Peyer's patch (tissue), 4 donors: ENCODE measurements around the gene FUT7. TPM values are rescaled to one million over a fixed set of nuclear protein-coding genes. Genes with fewer than 3 reads are reported as not detected.

Source experiments
- DNase-seq, 3 donors: peaks; one replicate each; pipeline ENCODE4 v3.0.0-alpha.2; 2017 to 2019
- H3K27ac ChIP-seq, 4 donors: fragments of 200-600 bp; sonication (generic); one replicate each; pipeline ENCODE4 v1.5.1; 2016 to 2019
- H3K27me3 ChIP-seq, 2 donors: fragments of 200-600 bp; sonication (generic); one replicate each; pipeline ENCODE4 v1.5.1; 2019
- H3K36me3 ChIP-seq, 3 donors: fragments of 200-600 bp; sonication (generic); one replicate each; pipeline ENCODE4 v1.5.1; 2016 to 2019
- H3K4me1 ChIP-seq, 4 donors: fragments of 200-600 bp; sonication (generic); one replicate each; pipeline ENCODE4 v1.5.1; 2016 to 2019
- H3K4me3 ChIP-seq, 4 donors: fragments of 200-600 bp; sonication (generic); 1 replicate in 3 of 4; 2 replicates in 1 of 4; pipeline ENCODE4 v1.5.1; 2016 to 2019; ENCODE audit warnings: mild to moderate bottlenecking in 1 of 4
- H3K9me3 ChIP-seq, 4 donors: fragments of 200-600 bp; sonication (generic); one replicate each; pipeline ENCODE4 v1.5.1; 2016 to 2019; ENCODE audit warnings: mild to moderate bottlenecking in 1 of 4
- CTCF ChIP-seq, 6 experiments: fragments of 450-650 bp in 4 of 6; fragments of 200-600 bp in 2 of 6; sonication (generic) in 1 of 6; IDR thresholded peaks; one replicate each; pipeline ENCODE4 v1.5.1; 2017 to 2019; ENCODE audit warnings: antibody characterized with exemption in 6 of 6, mild to moderate bottlenecking in 3 of 6, moderate library complexity in 1 of 6
- POLR2A ChIP-seq, 2 donors: fragments of 450-650 bp; IDR thresholded peaks; one replicate each; pipeline ENCODE4 v1.5.1; 2017; ENCODE audit warnings: antibody characterized with exemption in 2 of 2, mild to moderate bottlenecking in 2 of 2, moderate library complexity in 2 of 2
- total RNA-seq, 4 donors: library from RNA; depleted of rRNA; stranded (reverse); fragments of >200 nt; gene quantifications; one replicate each; pipeline ENCODE4 v1.1.0, GENCODE V29; 2016

The FUT7 gene
- total RNA-seq, 4 donors from 2014 or later = not detected

- Histone ChIP-seq H3K27me3 (peaks cover 0 to 3% of the 10 kb centered on the region in 2 donors), H3K4me1 (peaks cover 0 to 27% (median 5%) of the 10 kb centered on the region in 4 donors), H3K9me3 (no peaks in the 10 kb centered on the region), H3K36me3 (peaks cover 0 to 13% (median 0%) of the 10 kb centered on the region in 3 donors), H3K4me3 (no peak overlapping the region), H3K27ac (no peak overlapping the region)
- no peak for DNase-seq
- TF ChIP-seq POLR2A (IDR thresholded peaks at IDR 0.05) (no peak), CTCF (IDR thresholded peaks at IDR 0.05) (no peak)
These were observed 7.9 kb upstream of the FUT7 start for GRCh38 chr9:137039611-137040366.

GRCh38 chr9:137038916-137039315 is 7.0 kb upstream of the FUT7 start:
- H3K4me3 ChIP-seq = no peak overlapping the region
- no peaks in the 10 kb centered on the region for H3K27me3 ChIP-seq
- peaks cover 0 to 13% (median 0%) of the 10 kb centered on the region in 3 donors for H3K36me3 ChIP-seq
- H3K27ac ChIP-seq = no peak overlapping the region
- H3K9me3 ChIP-seq = no peaks in the 10 kb centered on the region
- H3K4me1 ChIP-seq = peaks cover 0 to 24% (median 11%) of the 10 kb centered on the region in 4 donors
- TF ChIP-seq CTCF (IDR thresholded peaks at IDR 0.05) (no peak), POLR2A (IDR thresholded peaks at IDR 0.05) (no peak)
- no peak for DNase-seq

DNA sequence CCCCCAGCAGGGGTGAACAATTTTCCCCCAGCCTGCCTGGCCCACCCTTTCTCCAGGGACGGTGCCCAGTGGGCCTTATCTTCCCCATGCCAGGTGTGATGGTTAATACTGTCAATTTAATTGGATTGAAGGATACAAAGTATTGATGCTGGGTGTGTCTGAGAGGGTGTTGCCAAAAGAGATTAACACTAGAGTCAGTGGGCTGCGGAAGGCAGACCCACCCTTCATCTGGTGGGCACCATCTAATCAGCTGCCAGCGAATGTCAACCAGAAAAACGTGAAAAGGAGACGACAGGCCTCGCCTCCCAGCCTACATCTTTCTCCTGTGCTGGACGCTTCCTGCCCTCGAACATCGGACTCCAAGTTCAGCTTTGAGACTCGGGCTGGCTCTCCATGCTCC is 5.6 kb upstream of the FUT7 start:
- Histone ChIP-seq H3K27ac (no peak overlapping the region), H3K27me3 (no peaks in the 10 kb centered on the region), H3K4me3 (no peak overlapping the region), H3K4me1 (peaks cover 0 to 16% (median 12%) of the 10 kb centered on the region in 4 donors), H3K36me3 (peaks cover 0 to 13% (median 0%) of the 10 kb centered on the region in 3 donors), H3K9me3 (no peaks in the 10 kb centered on the region)
- no peak for DNase-seq
- TF ChIP-seq CTCF (IDR thresholded peaks at IDR 0.05) = no peak
- TF ChIP-seq POLR2A (IDR thresholded peaks at IDR 0.05) = no peak

DNA sequence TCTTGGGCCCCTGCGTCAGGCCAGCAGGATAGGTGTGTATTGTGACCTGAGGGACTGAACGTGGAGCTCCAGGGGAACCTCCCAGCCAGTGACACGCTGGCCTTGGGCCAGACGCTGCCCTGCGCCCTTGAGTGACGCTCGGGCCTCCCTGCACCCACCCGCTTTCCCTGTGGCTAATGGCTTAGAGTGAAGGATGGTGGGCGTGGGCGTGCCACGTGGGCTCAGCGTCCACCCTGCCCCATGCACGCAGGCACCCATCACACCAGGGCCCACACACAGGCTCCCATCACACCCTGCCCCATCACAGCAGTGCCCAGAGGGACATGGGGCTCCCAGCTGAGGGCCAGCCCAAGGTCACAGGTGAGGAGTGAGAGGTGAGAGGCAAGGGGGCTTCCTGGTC is 5.1 kb upstream of the FUT7 start:
- Histone ChIP-seq H3K27ac (no peak overlapping the region), H3K4me3 (no peak overlapping the region), H3K36me3 (peaks cover 0 to 13% (median 0%) of the 10 kb centered on the region in 3 donors), H3K9me3 (no peaks in the 10 kb centered on the region), H3K27me3 (no peaks in the 10 kb centered on the region), H3K4me1 (peaks cover under 1 to 20% (median 15%) of the 10 kb centered on the region in 4 donors)
- no peak for TF ChIP-seq POLR2A (IDR thresholded peaks at IDR 0.05)
- no peak for TF ChIP-seq CTCF (IDR thresholded peaks at IDR 0.05)
- no peak for DNase-seq

DNA sequence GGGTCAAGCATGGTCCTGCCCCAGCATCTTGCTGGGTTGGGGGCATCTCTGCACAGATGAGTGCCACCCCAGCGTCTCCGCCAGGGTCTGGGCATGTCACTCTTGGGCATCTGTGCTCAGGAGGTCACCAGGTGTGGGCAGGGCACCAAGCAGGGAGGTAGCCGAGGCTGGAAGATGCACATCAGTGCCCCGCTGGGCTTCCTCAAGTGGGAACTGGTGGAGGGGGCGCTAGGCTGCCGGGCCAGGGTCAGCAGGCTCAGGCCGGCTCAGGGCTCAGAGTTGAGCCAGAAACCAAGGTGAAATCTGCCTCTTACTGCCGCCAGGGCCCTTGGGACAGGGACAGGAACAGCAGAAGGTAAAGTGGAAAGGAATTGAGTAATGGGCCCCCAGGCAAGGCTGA is 4.0 kb upstream of the FUT7 start:
- no peak overlapping the region for H3K4me3 ChIP-seq

More for the DNA sequence above, 4.0 kb upstream of the FUT7 start:
- TF ChIP-seq CTCF (IDR thresholded peaks at IDR 0.05) (no peak), POLR2A (IDR thresholded peaks at IDR 0.05) (no peak)
- H3K36me3 ChIP-seq = peaks cover 0 to 13% (median 0%) of the 10 kb centered on the region in 3 donors
- H3K27me3 ChIP-seq = no peaks in the 10 kb centered on the region
- H3K4me1 ChIP-seq = peaks cover 10 to 31% (median 25%) of the 10 kb centered on the region in 4 donors
- no peak overlapping the region for H3K27ac ChIP-seq
- H3K9me3 ChIP-seq = no peaks in the 10 kb centered on the region
- no peak for DNase-seq
